ENCODE results near the gene WNT5B. TPM values are rescaled to one million over a fixed set of nuclear protein-coding genes. Genes with fewer than 3 reads are reported as not detected.

Gene WNT5B
- total RNA-seq, 1 experiment from 2014 or later: not detected

GRCh38 chr12:1650978-1651361, 21.9 kb downstream of the WNT5B start:
- DNase-seq (ENCODE audit: low spot score): no peak

- no peak for DNase-seq (ENCODE audit: low spot score)
These were observed 22.9 kb downstream of the WNT5B start for GRCh38 chr12:1651946-1652345.

- DNase-seq (ENCODE audit: low spot score): no peak
These were observed 26.3 kb downstream of the WNT5B start for GRCh38 chr12:1655225-1655788.

GRCh38 chr12:1656902-1657301, 27.9 kb downstream of the WNT5B start:
- DNase-seq (ENCODE audit: low spot score): no peak

- DNase-seq (ENCODE audit: low spot score): no peak
These were observed 28.7 kb downstream of the WNT5B start for GRCh38 chr12:1657688-1658087.

- DNase-seq (ENCODE audit: low spot score): peak; percentile 91
These were observed 31.5 kb downstream of the WNT5B start for GRCh38 chr12:1660304-1661187.

- peak; percentile 96 for DNase-seq (ENCODE audit: low spot score)
These were observed 32.7 kb downstream of the WNT5B start for GRCh38 chr12:1661553-1662335.

GRCh38 chr12:1662761-1663439, 33.9 kb downstream of the WNT5B start:
- peak; percentile 91 for DNase-seq (ENCODE audit: low spot score)

GRCh38 chr12:1663440-1664132, 34.6 kb downstream of the WNT5B start:
- DNase-seq (ENCODE audit: low spot score): no peak

- DNase-seq (ENCODE audit: low spot score): no peak
These were observed 36.3 kb downstream of the WNT5B start for GRCh38 chr12:1665366-1665765.

- no peak for DNase-seq (ENCODE audit: low spot score)
These were observed 37.2 kb downstream of the WNT5B start for GRCh38 chr12:1666215-1666614.

- DNase-seq (ENCODE audit: low spot score): no peak
These were observed 37.7 kb downstream of the WNT5B start for GRCh38 chr12:1666685-1667162.

GRCh38 chr12:1668833-1669543, 40.0 kb downstream of the WNT5B start:
- no peak for DNase-seq (ENCODE audit: low spot score)

- DNase-seq (ENCODE audit: low spot score): peak; percentile 55
These were observed 41.6 kb downstream of the WNT5B start for GRCh38 chr12:1670358-1671268.

GRCh38 chr12:1676043-1676442, 47.0 kb downstream of the WNT5B start:
- DNase-seq (ENCODE audit: low spot score): no peak

- peak; percentile 45 for DNase-seq (ENCODE audit: low spot score)
These were observed 51.9 kb downstream of the WNT5B start for GRCh38 chr12:1680804-1681492.

GRCh38 chr12:1681493-1681807, 52.4 kb downstream of the WNT5B start:
- no peak for DNase-seq (ENCODE audit: low spot score)

GRCh38 chr12:1688086-1688710, 59.2 kb downstream of the WNT5B start:
- DNase-seq (ENCODE audit: low spot score): no peak

Measured in HT-29 (cell line).